ENCODE measurements around the gene MYMK. TPM values are rescaled to one million over a fixed set of nuclear protein-coding genes. Genes with fewer than 3 reads are reported as not detected.

The MYMK gene
- total and polyA plus RNA-seq, 4 experiments from 2014 or later, result not detected

DNA sequence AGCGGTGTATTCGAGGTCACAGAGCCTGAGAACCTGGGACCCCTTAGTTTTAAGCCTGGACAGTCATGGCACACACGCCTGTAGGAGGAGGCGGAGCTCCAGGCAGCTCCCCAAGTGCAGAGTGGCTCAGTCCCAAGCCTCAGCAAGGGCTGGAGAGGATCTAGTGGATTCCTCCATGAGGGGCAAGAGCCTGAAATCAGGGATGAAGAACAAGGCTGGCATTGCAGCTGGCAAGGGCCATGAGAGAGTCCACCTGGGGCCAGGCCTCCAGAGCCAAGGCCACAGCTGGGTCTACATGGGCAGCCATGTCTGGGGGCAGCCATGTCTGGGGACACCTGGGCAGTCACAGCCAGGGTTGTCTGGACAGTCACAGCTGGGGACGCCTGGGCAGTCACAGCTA, 31.6 kb upstream of the MYMK start:
- Mint-ChIP-seq H3K27me3 (peaks cover 9 to 14% of the 10 kb centered on the region in 2 donors), H3K36me3 (no peaks in the 10 kb centered on the region), H3K4me3 (no peak overlapping the region), H3K27ac (no peak overlapping the region), H3K9me3 (no peaks in the 10 kb centered on the region), H3K4me1 (peaks cover 0 to 4% (median 0%) of the 10 kb centered on the region in 4 donors)
- no peaks in the 10 kb centered on the region for H3K27me3 ChIP-seq (ENCODE audit: insufficient read depth, low read length)
- POLR2A ChIA-PET (ENCODE audit: partially characterized antibody), result no interaction called here
- DNase-seq, result no peak
- intact Hi-C loops (cut with micrococcal nuclease), result no loop called here
- CTCF ChIA-PET (ENCODE audit: partially characterized antibody), result no interaction called here
- no peaks in the 10 kb centered on the region for H3K36me3 ChIP-seq (ENCODE audit: insufficient read depth, low read length)
- no peaks in the 10 kb centered on the region for H3K4me1 ChIP-seq (ENCODE audit: insufficient read depth, low read length)
- no peak overlapping the region for H3K4me3 ChIP-seq (ENCODE audit: low read length in 2 of 2)
- H3K9me3 ChIP-seq (ENCODE audit: control insufficient read depth in 1 of 2, low read length in 2 of 2), result no peaks in the 10 kb centered on the region
- no peak overlapping the region for H3K27ac ChIP-seq (ENCODE audit: low read depth, low read length)

DNA sequence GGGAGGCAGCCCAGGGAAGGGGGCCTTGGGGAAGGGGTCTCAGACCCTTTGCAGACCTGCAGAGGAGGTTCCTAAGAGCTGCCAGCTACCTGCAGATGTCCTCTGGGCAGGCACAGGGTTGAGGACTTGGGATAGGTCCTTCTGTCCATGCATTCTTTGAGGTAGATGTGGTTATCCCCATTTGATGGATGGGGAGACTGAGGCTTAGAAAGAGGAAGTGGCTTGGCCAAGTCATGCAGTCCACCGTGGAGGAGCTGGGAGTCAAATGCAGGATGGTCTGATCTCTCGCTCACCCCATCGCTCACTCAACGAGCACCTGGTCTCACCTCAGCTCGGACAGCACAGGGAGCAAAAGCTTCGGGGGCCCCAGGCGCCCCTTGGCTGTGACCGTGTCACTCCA, 30.0 kb upstream of the MYMK start:
- H3K27me3 ChIP-seq (ENCODE audit: insufficient read depth, low read length), result no peaks in the 10 kb centered on the region
- DNase-seq, result no peak
- H3K4me3 Mint-ChIP-seq, result no peak overlapping the region
- H3K36me3 Mint-ChIP-seq, result no peaks in the 10 kb centered on the region
- H3K27ac ChIP-seq (ENCODE audit: low read depth, low read length), result no peak overlapping the region
- H3K9me3 Mint-ChIP-seq, result no peaks in the 10 kb centered on the region
- H3K36me3 ChIP-seq (ENCODE audit: insufficient read depth, low read length), result no peaks in the 10 kb centered on the region
- ChIA-PET POLR2A (ENCODE audit: partially characterized antibody) (no interaction called here), CTCF (ENCODE audit: partially characterized antibody) (interaction anchor here (0.6 kb wide), 1 partner anchor 9 kb away, joined by 3 read pairs; no protein-coding TSS in a partner anchor)
- H3K27ac Mint-ChIP-seq, result no peak overlapping the region
- no peaks in the 10 kb centered on the region for H3K4me1 ChIP-seq (ENCODE audit: insufficient read depth, low read length)
- H3K27me3 Mint-ChIP-seq, result peaks cover 10 to 12% of the 10 kb centered on the region in 2 donors
- peaks cover 0 to 4% (median 0%) of the 10 kb centered on the region in 4 donors for H3K4me1 Mint-ChIP-seq
- H3K9me3 ChIP-seq (ENCODE audit: control insufficient read depth in 1 of 2, low read length in 2 of 2), result no peaks in the 10 kb centered on the region
- intact Hi-C loops (cut with micrococcal nuclease), result no loop called here
- H3K4me3 ChIP-seq (ENCODE audit: low read length in 2 of 2), result no peak overlapping the region

DNA sequence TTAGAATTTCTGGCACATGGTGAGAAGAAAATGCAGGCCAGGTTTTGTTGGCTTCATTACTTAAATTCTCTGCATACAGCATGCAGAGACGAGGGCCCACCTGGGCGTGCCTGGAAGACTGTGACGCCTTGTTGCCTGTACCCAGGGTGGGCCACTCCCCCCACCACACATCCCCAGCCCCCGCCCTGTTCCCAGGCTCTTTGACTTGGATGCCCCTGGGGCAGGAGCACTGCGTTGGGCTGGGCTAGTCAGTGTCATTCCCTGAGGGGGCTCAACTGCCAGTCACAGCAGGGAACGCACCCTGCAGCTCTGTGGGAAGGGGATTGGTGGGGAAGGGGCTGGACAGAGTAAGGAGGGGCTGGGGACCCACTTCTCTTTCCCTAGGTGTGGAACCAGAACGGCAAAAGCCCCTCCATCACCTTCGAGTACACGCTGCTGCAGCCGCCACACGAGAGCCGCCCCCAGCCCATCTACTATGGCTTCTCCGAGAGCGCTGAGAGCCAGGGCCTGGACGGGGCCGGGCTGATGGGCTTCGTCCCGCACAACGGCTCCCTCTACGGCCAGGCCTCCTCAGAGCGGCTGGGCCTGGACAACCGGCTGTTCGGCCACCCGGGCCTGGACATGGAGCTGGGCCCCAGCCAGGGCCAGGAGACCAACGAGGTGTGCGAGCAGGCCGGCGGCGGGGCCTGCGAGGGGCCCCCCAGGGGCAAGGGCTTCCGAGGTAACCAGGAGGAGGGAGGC, 29.4 kb upstream of the MYMK start:
- H3K9me3 Mint-ChIP-seq, result no peaks in the 10 kb centered on the region
- POLR2A ChIA-PET (ENCODE audit: partially characterized antibody), result no interaction called here
- Histone ChIP-seq H3K27me3 (ENCODE audit: insufficient read depth, low read length) (no peaks in the 10 kb centered on the region), H3K27ac (ENCODE audit: low read depth, low read length) (no peak overlapping the region), H3K4me3 (ENCODE audit: low read length in 2 of 2) (no peak overlapping the region), H3K4me1 (ENCODE audit: insufficient read depth, low read length) (no peaks in the 10 kb centered on the region), H3K9me3 (ENCODE audit: control insufficient read depth in 1 of 2, low read length in 2 of 2) (no peaks in the 10 kb centered on the region), H3K36me3 (ENCODE audit: insufficient read depth, low read length) (no peaks in the 10 kb centered on the region)
- peaks cover 0 to 4% (median 0%) of the 10 kb centered on the region in 4 donors for H3K4me1 Mint-ChIP-seq
- CTCF ChIA-PET (ENCODE audit: partially characterized antibody), result no interaction called here
- DNase-seq, result no peak
- H3K27ac Mint-ChIP-seq, result no peak overlapping the region
- H3K4me3 Mint-ChIP-seq, result no peak overlapping the region
- intact Hi-C loops (cut with micrococcal nuclease), result no loop called here
- H3K36me3 Mint-ChIP-seq, result no peaks in the 10 kb centered on the region
- peaks cover 10 to 12% of the 10 kb centered on the region in 2 donors for H3K27me3 Mint-ChIP-seq

DNA sequence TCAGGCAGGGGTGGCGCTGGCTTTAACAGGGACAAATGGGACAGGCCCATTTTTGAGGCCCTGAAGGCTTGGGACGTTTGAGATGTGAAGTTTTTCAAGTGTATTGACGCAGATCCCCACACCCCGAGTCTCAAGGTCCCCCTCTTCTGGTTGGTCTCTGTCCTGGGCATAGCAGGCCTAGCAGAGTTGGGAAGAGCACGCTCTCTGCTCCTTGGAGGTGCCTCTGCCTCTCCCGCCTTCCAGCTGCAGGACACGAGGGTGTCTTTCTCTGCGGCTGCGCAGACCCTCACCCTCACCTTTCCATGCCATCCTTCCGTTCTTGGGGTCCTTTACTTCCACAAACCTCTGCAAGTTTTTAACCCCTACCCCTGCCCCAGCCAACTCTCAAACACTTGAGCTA, 28.4 kb upstream of the MYMK start:
- H3K36me3 ChIP-seq (ENCODE audit: insufficient read depth, low read length), result no peaks in the 10 kb centered on the region
- no peaks in the 10 kb centered on the region for H3K9me3 ChIP-seq (ENCODE audit: control insufficient read depth in 1 of 2, low read length in 2 of 2)
- Mint-ChIP-seq H3K27me3 (peaks cover 7 to 8% of the 10 kb centered on the region in 2 donors), H3K9me3 (no peaks in the 10 kb centered on the region), H3K4me3 (no peak overlapping the region), H3K36me3 (no peaks in the 10 kb centered on the region), H3K4me1 (peaks cover 0 to 3% (median 0%) of the 10 kb centered on the region in 4 donors), H3K27ac (no peak overlapping the region)
- H3K4me3 ChIP-seq (ENCODE audit: low read length in 2 of 2), result no peak overlapping the region
- H3K4me1 ChIP-seq (ENCODE audit: insufficient read depth, low read length), result no peaks in the 10 kb centered on the region
- no peak overlapping the region for H3K27ac ChIP-seq (ENCODE audit: low read depth, low read length)
- H3K27me3 ChIP-seq (ENCODE audit: insufficient read depth, low read length), result no peaks in the 10 kb centered on the region
- DNase-seq, result no peak
- ChIA-PET POLR2A (ENCODE audit: partially characterized antibody) (no interaction called here), CTCF (ENCODE audit: partially characterized antibody) (no interaction called here)
- intact Hi-C loops (cut with micrococcal nuclease), result no loop called here

DNA sequence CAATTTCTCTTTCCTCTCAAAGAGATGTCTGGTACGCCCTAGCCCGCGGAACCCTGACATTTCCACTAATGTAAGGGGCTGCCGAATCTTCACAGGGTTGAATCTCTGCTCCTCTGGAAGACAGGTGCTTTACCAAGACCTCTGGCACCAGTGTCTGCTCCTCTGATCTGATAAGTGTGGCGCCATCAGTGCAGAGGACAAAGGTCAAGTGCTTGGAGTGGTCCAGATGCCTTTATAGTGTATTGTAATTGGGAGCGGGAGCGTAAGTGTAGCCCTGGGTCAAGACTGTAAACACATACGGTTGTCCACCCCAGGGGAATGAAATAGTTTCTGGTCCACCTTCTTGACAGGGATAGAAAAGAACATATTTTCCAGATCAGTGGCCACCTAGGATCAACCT, 27.5 kb upstream of the MYMK start:
- no peaks in the 10 kb centered on the region for H3K9me3 ChIP-seq (ENCODE audit: control insufficient read depth in 1 of 2, low read length in 2 of 2)
- no peaks in the 10 kb centered on the region for H3K9me3 Mint-ChIP-seq
- intact Hi-C loops (cut with micrococcal nuclease), result no loop called here
- ChIA-PET CTCF (ENCODE audit: partially characterized antibody) (no interaction called here), POLR2A (ENCODE audit: partially characterized antibody) (no interaction called here)
- no peak overlapping the region for H3K4me3 Mint-ChIP-seq
- H3K4me3 ChIP-seq (ENCODE audit: low read length in 2 of 2), result no peak overlapping the region
- H3K27ac ChIP-seq (ENCODE audit: low read depth, low read length), result no peak overlapping the region
- peaks cover 8% of the 10 kb centered on the region in 2 donors for H3K27me3 Mint-ChIP-seq
- no peak overlapping the region for H3K27ac Mint-ChIP-seq
- H3K36me3 ChIP-seq (ENCODE audit: insufficient read depth, low read length), result no peaks in the 10 kb centered on the region
- H3K4me1 Mint-ChIP-seq, result no peaks in the 10 kb centered on the region
- H3K36me3 Mint-ChIP-seq, result no peaks in the 10 kb centered on the region
- DNase-seq, result no peak
- no peaks in the 10 kb centered on the region for H3K27me3 ChIP-seq (ENCODE audit: insufficient read depth, low read length)
- no peaks in the 10 kb centered on the region for H3K4me1 ChIP-seq (ENCODE audit: insufficient read depth, low read length)

DNA sequence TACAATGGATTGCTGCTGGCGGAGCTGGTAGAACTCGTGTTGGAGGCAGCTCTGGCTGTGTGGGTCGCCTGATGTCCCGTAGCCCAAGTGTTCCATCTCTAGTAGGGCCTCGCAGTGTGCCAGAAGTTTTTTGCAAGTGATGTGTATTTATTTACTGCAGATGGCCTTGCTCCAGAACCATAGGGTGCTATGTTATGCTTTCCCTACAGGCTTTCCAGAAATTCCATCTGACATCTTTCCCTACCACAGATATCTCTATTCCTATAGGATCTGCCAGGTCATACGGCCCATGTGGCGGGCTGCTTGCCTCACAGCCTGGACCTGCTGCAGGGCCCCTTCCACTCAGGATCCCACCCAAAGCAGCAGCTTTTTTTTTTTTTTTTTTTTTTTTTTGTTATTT, 26.7 kb upstream of the MYMK start:
- H3K27ac ChIP-seq (ENCODE audit: low read depth, low read length), result no peak overlapping the region
- Mint-ChIP-seq H3K36me3 (no peaks in the 10 kb centered on the region), H3K9me3 (no peaks in the 10 kb centered on the region), H3K4me3 (no peak overlapping the region), H3K27ac (no peak overlapping the region), H3K4me1 (no peaks in the 10 kb centered on the region), H3K27me3 (peaks cover 8% of the 10 kb centered on the region in 2 donors)
- intact Hi-C loops (cut with micrococcal nuclease), result no loop called here
- no peaks in the 10 kb centered on the region for H3K9me3 ChIP-seq (ENCODE audit: control insufficient read depth in 1 of 2, low read length in 2 of 2)
- no peak for DNase-seq
- no peaks in the 10 kb centered on the region for H3K27me3 ChIP-seq (ENCODE audit: insufficient read depth, low read length)
- no peaks in the 10 kb centered on the region for H3K4me1 ChIP-seq (ENCODE audit: insufficient read depth, low read length)
- H3K36me3 ChIP-seq (ENCODE audit: insufficient read depth, low read length), result no peaks in the 10 kb centered on the region
- no peak overlapping the region for H3K4me3 ChIP-seq (ENCODE audit: low read length in 2 of 2)
- POLR2A ChIA-PET (ENCODE audit: partially characterized antibody), result no interaction called here
- CTCF ChIA-PET (ENCODE audit: partially characterized antibody), result interaction anchor here (0.6 kb wide), 1 partner anchor 28 kb away, joined by 3 read pairs; no protein-coding TSS in a partner anchor

DNA sequence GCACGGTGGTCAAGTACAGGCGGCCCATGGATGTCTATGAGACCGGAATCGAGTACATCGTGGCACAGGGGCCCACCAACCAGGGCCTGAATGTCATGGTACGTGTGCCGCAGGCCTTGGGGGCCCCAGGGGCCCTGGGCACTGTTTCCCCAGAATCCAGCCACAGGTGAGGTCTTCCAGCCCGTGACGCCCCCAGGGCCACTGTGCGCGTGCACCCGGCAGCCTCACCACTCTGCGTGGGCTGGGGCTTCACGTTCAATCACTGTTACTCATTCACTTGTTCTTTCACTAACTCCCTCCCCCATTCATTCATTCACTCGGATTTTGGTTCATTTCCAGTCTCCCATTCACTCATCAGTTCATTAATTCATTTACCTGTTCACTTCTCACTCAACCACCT, 22.4 kb upstream of the MYMK start:
- Histone ChIP-seq H3K4me1 (ENCODE audit: insufficient read depth, low read length) (no peaks in the 10 kb centered on the region), H3K36me3 (ENCODE audit: insufficient read depth, low read length) (no peaks in the 10 kb centered on the region), H3K9me3 (ENCODE audit: control insufficient read depth in 1 of 2, low read length in 2 of 2) (no peaks in the 10 kb centered on the region), H3K27ac (ENCODE audit: low read depth, low read length) (no peak overlapping the region), H3K27me3 (ENCODE audit: insufficient read depth, low read length) (no peaks in the 10 kb centered on the region), H3K4me3 (ENCODE audit: low read length in 2 of 2) (no peak overlapping the region)
- Mint-ChIP-seq H3K27ac (no peak overlapping the region), H3K4me1 (no peaks in the 10 kb centered on the region), H3K9me3 (no peaks in the 10 kb centered on the region), H3K27me3 (peaks cover 2 to 6% of the 10 kb centered on the region in 2 donors), H3K36me3 (no peaks in the 10 kb centered on the region), H3K4me3 (no peak overlapping the region)
- ChIA-PET CTCF (ENCODE audit: partially characterized antibody) (no interaction called here), POLR2A (ENCODE audit: partially characterized antibody) (no interaction called here)
- no peak for DNase-seq
- intact Hi-C loops (cut with micrococcal nuclease), result no loop called here

All from CD4-positive, alpha-beta memory T cell (primary cell).